Stimulated activated CD8-positive, alpha-beta memory T cell treated with anti-CD3 and anti-CD28 coated beads, Interleukin-2, amount 100 ng/mL, for 48 hours (primary cell): ENCODE data around the gene ARFGAP1.
A peak's percentile ranks its signal among the peaks of the same experiment; 100 is the strongest.
"Not testable (repeated sequence)": the region's sequence is repeated elsewhere in the genome, so short reads cannot be mapped to it uniquely, and the experiment has no call there.

ENCODE experiments used
- DNase-seq, 2 donors: peaks; one replicate each; pipeline ENCODE4 v3.0.0-alpha.2; 2020; ENCODE audit warnings: low read depth in 2 of 2

Gene ARFGAP1

GRCh38 chr20:63290677-63291472 lies 18.3 kb downstream of the ARFGAP1 start:
- DNase-seq, result peak; percentile 66 to 68

DNA sequence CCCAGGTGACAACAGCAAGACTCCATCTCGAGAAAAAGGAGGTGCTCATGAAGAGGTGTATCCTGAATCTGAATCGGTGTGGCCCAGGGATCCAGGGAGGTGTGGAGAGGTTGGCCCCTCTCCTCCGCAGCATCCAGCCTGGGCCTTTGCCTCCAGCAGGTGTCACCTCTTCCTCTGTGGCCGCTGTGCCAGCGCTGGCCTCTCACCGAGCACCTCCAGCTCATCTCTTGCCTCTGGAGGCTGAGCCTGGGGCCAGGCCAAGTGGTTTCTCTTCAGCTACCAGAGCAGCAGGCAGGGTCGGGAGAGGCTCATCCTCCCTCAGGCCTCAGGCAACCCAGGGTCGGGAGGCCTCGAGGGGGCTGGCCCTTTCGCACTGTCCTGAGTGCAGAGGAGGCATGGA lies 19.2 kb downstream of the ARFGAP1 start:
- no peak for DNase-seq

GRCh38 chr20:63292292-63292701 lies 19.7 kb downstream of the ARFGAP1 start:
- DNase-seq, result no peak

- DNase-seq, result no peak
Measured at GRCh38 chr20:63292904-63293303, 20.3 kb downstream of the ARFGAP1 start, which contains the start of gene COL20A1. TSS of gene COL20A1 (plus strand) at chr20:63293186. CDS start at chr20:63295108, 1,922 bp downstream.

GRCh38 chr20:63293456-63293855 lies 20.8 kb downstream of the ARFGAP1 start:
- no peak for DNase-seq

DNA sequence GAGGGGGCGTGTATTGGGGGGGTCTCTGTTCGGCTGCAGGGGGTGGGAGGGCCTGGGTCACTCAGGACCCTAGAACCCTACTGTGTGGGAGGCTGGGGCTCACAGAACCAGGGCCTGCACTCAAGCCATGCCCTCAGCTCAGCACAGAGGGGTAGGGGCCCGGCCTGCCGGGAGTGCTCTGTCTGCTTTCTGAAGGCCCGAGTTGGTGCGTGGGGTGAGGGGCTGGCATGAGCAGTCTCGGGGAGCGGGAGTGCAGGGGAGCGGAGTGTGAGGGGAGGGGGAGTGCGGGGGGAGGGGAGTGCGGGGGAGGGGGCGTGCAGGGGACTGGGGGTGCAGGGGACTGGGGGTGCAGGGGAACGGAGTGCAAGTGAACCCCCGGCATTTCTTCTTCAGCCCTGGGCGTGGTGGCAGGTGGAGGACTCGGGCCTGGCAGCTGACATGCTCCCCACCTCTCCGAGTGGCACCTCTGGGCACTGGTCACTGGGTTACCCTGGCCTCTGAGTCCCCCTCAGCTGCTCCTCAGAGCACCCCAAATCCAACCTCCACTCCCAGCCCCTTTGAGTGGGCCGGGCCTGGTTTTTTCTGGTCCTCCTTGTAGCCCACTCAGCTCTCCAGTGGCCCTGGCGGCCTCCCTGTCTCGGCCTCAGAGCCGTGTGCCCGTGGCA lies 21.4 kb downstream of the ARFGAP1 start:
- no peak for DNase-seq

- DNase-seq, result no peak
Measured at GRCh38 chr20:63294536-63294900, 21.9 kb downstream of the ARFGAP1 start.

DNA sequence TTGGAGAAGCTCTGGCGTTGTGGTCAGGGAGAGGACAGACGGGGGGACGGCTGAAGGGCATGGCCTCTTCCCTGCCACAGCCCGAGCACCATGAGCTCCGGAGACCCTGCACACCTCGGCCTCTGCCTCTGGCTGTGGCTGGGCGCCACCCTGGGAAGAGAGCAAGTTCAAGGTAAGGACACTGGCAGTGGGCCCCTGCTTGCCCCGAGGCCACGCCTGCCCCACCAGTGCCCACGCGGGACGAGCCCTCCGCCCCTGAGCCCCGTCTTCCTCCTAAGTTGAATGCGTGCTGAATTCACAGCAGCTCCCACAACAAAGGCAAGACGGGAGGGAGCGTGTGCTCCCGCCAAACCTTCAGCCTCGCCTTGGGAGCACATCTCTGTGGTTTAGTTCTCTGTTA lies 22.4 kb downstream of the ARFGAP1 start:
- DNase-seq, result no peak

GRCh38 chr20:63295422-63295821 lies 22.8 kb downstream of the ARFGAP1 start:
- DNase-seq, result no peak

- no peak for DNase-seq
Measured at GRCh38 chr20:63295846-63296245, 23.2 kb downstream of the ARFGAP1 start.

DNA sequence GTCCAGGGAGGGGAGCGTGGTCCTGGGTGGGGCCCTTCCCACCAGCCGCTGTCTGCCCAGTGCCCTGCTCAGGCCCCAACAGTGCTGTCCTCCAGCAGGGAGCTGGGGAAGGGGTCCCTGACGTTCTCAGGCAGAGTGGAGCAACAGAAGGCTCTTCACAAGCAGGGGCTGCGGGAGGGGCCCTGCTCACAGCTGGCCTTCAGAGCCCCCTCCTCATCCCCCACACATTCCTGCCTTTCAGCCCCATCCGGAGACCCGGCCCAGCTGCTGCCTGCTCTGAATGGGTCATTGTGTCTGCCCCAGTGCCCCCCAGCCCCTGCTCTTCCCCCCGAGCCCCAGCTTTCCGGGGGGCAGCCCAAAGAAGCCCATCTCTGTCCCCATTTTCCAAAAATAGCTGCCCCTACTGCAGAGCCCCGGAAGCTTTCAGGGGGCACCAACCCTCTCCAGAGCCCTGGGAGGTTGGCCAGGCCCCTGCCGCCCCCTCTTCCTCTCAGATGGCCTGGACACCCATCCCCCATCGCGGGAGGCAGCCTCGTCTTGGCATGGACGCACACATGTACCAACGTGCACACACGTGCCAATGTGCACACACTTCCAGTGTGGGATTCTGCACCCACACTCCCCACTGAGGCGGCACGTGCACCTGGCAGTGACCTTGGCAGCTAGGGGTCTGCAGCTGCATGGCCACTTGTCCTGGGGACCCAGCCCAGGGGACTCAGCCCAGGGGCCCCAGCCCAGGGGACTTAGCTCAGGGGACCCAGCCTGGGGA lies 24.1 kb downstream of the ARFGAP1 start:
- no peak for DNase-seq

DNA sequence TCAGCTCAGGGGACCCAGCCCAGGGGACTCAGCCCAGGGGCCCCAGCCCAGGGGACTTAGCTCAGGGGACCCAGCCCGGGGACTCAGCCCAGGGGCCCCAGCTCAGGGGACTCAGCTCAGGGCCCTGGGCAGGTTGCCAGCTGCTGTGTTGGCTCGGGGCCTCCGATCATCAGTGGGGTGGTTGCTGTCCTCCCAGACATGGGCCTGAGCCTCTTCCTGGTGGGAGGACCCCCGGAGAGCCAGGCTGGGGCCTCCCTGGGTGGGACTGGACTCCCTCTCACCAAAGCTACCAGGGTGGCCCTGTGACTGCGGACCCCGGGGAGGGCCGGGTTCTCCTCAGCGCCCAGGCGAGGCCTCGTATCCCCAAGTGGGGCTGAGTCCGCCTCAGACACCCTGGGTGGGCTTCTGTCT lies 24.8 kb downstream of the ARFGAP1 start:
- no peak for DNase-seq

GRCh38 chr20:63297796-63298572 lies 25.4 kb downstream of the ARFGAP1 start:
- DNase-seq, result no peak

- no peak for DNase-seq
Measured at GRCh38 chr20:63298731-63299312, 26.2 kb downstream of the ARFGAP1 start.

- no peak for DNase-seq
Measured at GRCh38 chr20:63301671-63302070, 29.1 kb downstream of the ARFGAP1 start.

- DNase-seq, result no peak
Measured at GRCh38 chr20:63303095-63303666, 30.6 kb downstream of the ARFGAP1 start.

DNA sequence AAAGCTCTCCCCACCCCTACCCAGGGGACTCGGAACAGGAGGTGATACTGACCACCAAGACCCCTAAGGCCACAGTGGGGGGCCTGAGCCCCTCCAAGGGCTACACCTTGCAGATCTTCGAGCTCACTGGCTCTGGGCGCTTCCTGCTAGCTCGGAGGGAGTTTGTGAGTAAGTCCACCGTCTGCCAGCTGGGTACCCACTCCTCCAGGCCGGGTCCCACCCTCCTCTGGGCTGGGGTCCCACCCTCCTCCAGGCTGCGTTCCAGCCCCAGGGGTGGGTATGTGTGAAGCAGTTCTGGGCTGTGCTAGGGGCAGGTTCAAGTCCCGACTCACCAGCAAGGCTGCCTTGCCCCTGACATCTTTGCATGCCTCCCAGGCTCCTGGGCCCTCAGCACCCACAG lies 32.8 kb downstream of the ARFGAP1 start:
- DNase-seq, result no peak

DNA sequence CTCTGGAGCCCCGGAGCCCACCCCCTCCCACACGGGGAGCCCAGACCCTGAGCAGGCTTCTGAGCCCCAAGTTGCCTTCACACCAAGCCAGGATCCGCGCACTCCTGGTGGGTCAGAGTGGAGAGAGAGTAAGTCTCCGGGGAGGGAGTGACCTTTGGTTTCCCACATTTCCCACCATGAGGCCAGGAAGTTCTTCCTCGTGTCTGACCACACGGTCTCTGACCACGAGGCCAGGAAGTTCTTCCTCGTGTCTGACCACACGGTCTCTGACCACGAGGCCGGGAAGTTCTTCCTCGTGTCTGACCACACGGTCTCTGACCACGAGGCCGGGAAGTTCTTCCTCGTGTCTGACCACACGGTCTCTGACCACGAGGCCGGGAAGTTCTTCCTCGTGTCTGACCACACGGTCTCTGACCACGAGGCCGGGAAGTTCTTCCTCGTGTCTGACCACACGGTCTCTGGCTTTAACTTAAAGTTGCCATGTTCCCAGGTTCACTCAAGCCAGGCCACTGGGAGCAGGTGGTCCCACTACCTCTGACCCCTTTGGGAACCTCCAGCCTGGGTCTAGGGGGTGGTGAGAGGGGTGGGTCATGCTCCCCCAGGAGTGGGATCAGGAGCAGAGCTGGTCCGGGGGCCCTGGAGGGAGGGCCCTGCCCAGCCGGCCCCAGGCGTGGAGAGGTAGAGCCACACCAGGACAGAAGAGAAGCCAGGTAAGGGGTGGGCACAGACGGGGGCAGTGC lies 33.5 kb downstream of the ARFGAP1 start:
- not testable (repeated sequence) for DNase-seq

- DNase-seq, result no peak
Measured at GRCh38 chr20:63306673-63307537, 34.3 kb downstream of the ARFGAP1 start.
